ENCODE measurements around the gene SLC6A9. TPM values are rescaled to one million over a fixed set of nuclear protein-coding genes. Genes with fewer than 3 reads are reported as not detected.

Gene SLC6A9
- total and polyA plus RNA-seq, 2 donors from 2014 or later, result 2.0 to 12.6 TPM

DNA sequence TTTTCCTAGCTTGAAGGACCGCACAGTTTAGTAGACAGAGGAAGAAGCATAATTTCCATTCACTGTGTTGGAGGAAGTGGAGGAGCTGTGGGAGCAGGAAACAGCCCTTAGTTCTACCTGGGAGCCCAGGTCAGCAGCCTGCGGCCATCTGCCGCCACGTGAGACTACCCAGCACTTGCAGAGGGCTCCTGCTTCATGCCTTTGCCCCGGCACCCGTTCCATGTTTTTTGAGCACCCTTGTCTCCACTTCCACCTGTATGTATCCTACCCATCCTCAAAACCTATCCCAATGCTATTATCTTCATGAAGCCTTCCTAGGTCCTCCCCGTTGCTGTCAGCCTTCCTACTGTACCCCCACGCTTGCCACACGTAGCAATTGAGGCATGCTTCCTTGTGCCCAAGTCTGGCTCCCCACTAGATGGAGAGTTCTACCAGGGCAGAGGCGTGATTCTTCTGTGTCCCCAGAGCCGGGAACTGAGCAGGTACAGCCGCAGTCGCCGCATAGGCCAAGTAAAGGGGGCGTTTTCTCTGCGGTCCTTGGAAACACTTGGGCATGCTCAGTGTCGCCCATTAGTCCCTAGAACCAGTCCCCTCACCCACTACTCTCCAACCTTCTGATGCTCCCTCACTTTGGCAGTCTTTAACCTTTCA lies 1.9 kb downstream of the SLC6A9 start:
- no peaks in the 10 kb centered on the region for H3K36me3 ChIP-seq (ENCODE audit: control insufficient read depth in 2 of 3, insufficient read depth in 3 of 3, low read length in 3 of 3)
- no peak for DNase-seq
- no peak for TF ChIP-seq CTCF (IDR thresholded peaks at IDR 0.05; ENCODE audit: borderline replicate concordance, extremely low read depth, insufficient read depth)
- peak overlapping the region; percentile 71 to 78 for H3K27ac ChIP-seq (ENCODE audit: low read depth in 2 of 2, low read length in 2 of 2)
- H3K9me3 ChIP-seq (ENCODE audit: control insufficient read depth in 2 of 3, insufficient read depth in 1 of 3, low read length in 3 of 3), result no peaks in the 10 kb centered on the region
- no peaks in the 10 kb centered on the region for H3K27me3 ChIP-seq (ENCODE audit: control insufficient read depth, insufficient read depth, low read length)
- H3K4me3 ChIP-seq (ENCODE audit: low read length in 3 of 3), result peak overlapping the region; percentile 75 to 87 (median 78)
- H3K9ac ChIP-seq (ENCODE audit: low read length in 3 of 3), result peak overlapping the region; percentile 47 to 84 (median 74)
- intact Hi-C loops (cut with DNase I), result no loop called here
- peaks cover 0 to 18% (median 16%) of the 10 kb centered on the region in 3 donors for H3K4me1 ChIP-seq (ENCODE audit: control insufficient read depth in 2 of 3, insufficient read depth in 2 of 3, low read depth in 1 of 3, low read length in 3 of 3)
- FAIRE-seq, result no peak

DNA sequence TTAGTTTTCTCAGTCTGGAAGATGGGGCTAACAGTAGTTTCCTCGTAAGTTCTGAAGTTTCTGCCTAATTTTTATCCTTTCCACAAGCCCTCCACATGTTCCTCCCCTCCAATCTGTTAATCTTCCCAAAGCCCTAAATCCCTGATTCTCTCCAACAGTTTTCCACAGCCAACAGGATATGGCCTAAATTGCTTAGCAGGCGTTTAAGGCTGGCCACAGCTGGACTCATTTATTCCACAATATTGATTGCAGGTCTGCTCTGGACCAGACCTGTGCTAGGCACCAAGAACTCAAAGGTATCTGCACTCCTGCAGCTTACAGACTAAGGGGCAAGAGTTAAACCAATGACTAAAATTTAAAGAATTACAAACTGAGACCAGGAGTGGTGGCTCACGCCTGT lies 3.9 kb downstream of the SLC6A9 start:
- intact Hi-C loops (cut with DNase I), result no loop called here
- H3K36me3 ChIP-seq (ENCODE audit: control insufficient read depth in 2 of 3, insufficient read depth in 3 of 3, low read length in 3 of 3), result no peaks in the 10 kb centered on the region
- H3K9me3 ChIP-seq (ENCODE audit: control insufficient read depth in 2 of 3, insufficient read depth in 1 of 3, low read length in 3 of 3), result no peaks in the 10 kb centered on the region
- FAIRE-seq (no peak), DNase-seq (no peak)
- H3K9ac ChIP-seq (ENCODE audit: low read length in 3 of 3), result no peak overlapping the region
- H3K27ac ChIP-seq (ENCODE audit: low read depth in 2 of 2, low read length in 2 of 2), result no peak overlapping the region
- no peak overlapping the region for H3K4me3 ChIP-seq (ENCODE audit: low read length in 3 of 3)
- H3K27me3 ChIP-seq (ENCODE audit: control insufficient read depth, insufficient read depth, low read length), result no peaks in the 10 kb centered on the region
- TF ChIP-seq CTCF (IDR thresholded peaks at IDR 0.05; ENCODE audit: borderline replicate concordance, extremely low read depth, insufficient read depth), result no peak
- H3K4me1 ChIP-seq (ENCODE audit: control insufficient read depth in 2 of 3, insufficient read depth in 2 of 3, low read depth in 1 of 3, low read length in 3 of 3), result peaks cover 0 to 18% (median 16%) of the 10 kb centered on the region in 3 donors

- DNase-seq, result no peak
- no peaks in the 10 kb centered on the region for H3K27me3 ChIP-seq (ENCODE audit: control insufficient read depth, insufficient read depth, low read length)
- no peaks in the 10 kb centered on the region for H3K36me3 ChIP-seq (ENCODE audit: control insufficient read depth in 2 of 3, insufficient read depth in 3 of 3, low read length in 3 of 3)
- H3K9me3 ChIP-seq (ENCODE audit: control insufficient read depth in 2 of 3, insufficient read depth in 1 of 3, low read length in 3 of 3), result no peaks in the 10 kb centered on the region
- no peak for FAIRE-seq
- H3K4me3 ChIP-seq (ENCODE audit: low read length in 3 of 3), result no peak overlapping the region
- intact Hi-C loops (cut with DNase I), result no loop called here
- TF ChIP-seq CTCF (IDR thresholded peaks at IDR 0.05; ENCODE audit: borderline replicate concordance, extremely low read depth, insufficient read depth), result no peak
- H3K9ac ChIP-seq (ENCODE audit: low read length in 3 of 3), result no peak overlapping the region
- peaks cover 0 to 10% (median 9%) of the 10 kb centered on the region in 3 donors for H3K4me1 ChIP-seq (ENCODE audit: control insufficient read depth in 2 of 3, insufficient read depth in 2 of 3, low read depth in 1 of 3, low read length in 3 of 3)
- H3K27ac ChIP-seq (ENCODE audit: low read depth in 2 of 2, low read length in 2 of 2), result no peak overlapping the region
These were observed 5.4 kb downstream of the SLC6A9 start for GRCh38 chr1:44025816-44026215.

All from kidney (tissue), 14 donors.